ENCODE results near the gene BCS1L. TPM values are rescaled to one million over a fixed set of nuclear protein-coding genes. Genes with fewer than 3 reads are reported as not detected.

The BCS1L gene
- total and polyA plus RNA-seq, 9 of the 15 experiments (the other 6 are each of a cell fraction or from before 2014, with no cell fraction given), result 37.6 to 103 (median 56.7) TPM

GRCh38 chr2:218671654-218672566, 12.4 kb downstream of the BCS1L start, which contains the start of the genes RNF25 and STK36 (continued):
- TF ChIP-seq CBFA2T2 (conservative IDR thresholded peaks at IDR 0.05), result no peak
- no peak for TF ChIP-seq ZNF583 (CRISPR knock-in tag; IDR thresholded peaks at IDR 0.05)
- no peak for TF ChIP-seq TFAM (CRISPR knock-in tag; conservative IDR thresholded peaks at IDR 0.05)
- no peak for TF ChIP-seq BRD9 (IDR thresholded peaks at IDR 0.05; ENCODE audit: low read depth, partially characterized antibody)
- no peak for TF ChIP-seq JUN (IDR thresholded peaks at IDR 0.05; ENCODE audit: borderline replicate concordance, low read depth, low read length)
- no peak for TF ChIP-seq JUN (CRISPR knock-in tag; IDR thresholded peaks at IDR 0.05; ENCODE audit: borderline replicate concordance)
- TF ChIP-seq KLF13 (tag; IDR thresholded peaks at IDR 0.05; ENCODE audit: borderline replicate concordance, low read depth), result no peak
- TF ChIP-seq SMARCE1 (IDR thresholded peaks at IDR 0.05), result no peak
- TF ChIP-seq LEF1 (IDR thresholded peaks at IDR 0.05), result no peak
- no peak; the same call in 1 of the 2 replicates for TF ChIP-seq NFE2 (IDR thresholded peaks at IDR 0.05; ENCODE audit: low read depth)
- no peak for TF ChIP-seq ZFP1 (CRISPR knock-in tag; IDR thresholded peaks at IDR 0.05)
- no peak for TF ChIP-seq POLR3A (IDR thresholded peaks at IDR 0.05; ENCODE audit: borderline replicate concordance, extremely low read depth, insufficient read depth, insufficient read length)
- TF ChIP-seq SPI1 (IDR thresholded peaks at IDR 0.05; ENCODE audit: borderline replicate concordance, low read depth, low read length), result no peak
- TF ChIP-seq E2F4 (CRISPR knock-in tag; IDR thresholded peaks at IDR 0.05; ENCODE audit: low read depth), result no peak
- no peak for TF ChIP-seq TEAD1 (CRISPR knock-in tag; IDR thresholded peaks at IDR 0.05)
- TF ChIP-seq MYNN (IDR thresholded peaks at IDR 0.05), result no peak
- TF ChIP-seq MYNN (CRISPR knock-in tag; IDR thresholded peaks at IDR 0.05), result no peak
- TF ChIP-seq, protein P1, sequence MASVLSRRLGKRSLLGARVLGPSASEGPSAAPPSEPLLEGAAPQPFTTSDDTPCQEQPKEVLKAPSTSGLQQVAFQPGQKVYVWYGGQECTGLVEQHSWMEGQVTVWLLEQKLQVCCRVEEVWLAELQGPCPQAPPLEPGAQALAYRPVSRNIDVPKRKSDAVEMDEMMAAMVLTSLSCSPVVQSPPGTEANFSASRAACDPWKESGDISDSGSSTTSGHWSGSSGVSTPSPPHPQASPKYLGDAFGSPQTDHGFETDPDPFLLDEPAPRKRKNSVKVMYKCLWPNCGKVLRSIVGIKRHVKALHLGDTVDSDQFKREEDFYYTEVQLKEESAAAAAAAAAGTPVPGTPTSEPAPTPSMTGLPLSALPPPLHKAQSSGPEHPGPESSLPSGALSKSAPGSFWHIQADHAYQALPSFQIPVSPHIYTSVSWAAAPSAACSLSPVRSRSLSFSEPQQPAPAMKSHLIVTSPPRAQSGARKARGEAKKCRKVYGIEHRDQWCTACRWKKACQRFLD (CRISPR knock-in tag; IDR thresholded peaks at IDR 0.05), result no peak
- no peak for TF ChIP-seq JUND (IDR thresholded peaks at IDR 0.05; ENCODE audit: borderline replicate concordance, low read depth, low read length)
- no peak for TF ChIP-seq JUND (tag; IDR thresholded peaks at IDR 0.05; ENCODE audit: borderline replicate concordance, low read depth, low read length)
- no peak for TF ChIP-seq MAFK (IDR thresholded peaks at IDR 0.05; ENCODE audit: low read length)
- no peak for TF ChIP-seq ZNF12 (CRISPR knock-in tag; IDR thresholded peaks at IDR 0.05)
- TF ChIP-seq GTF2A2 (tag; IDR thresholded peaks at IDR 0.05), result no peak
- no peak for TF ChIP-seq KAT2B (IDR thresholded peaks at IDR 0.05; ENCODE audit: low read depth, low read length)
- TF ChIP-seq ZNF644 (tag; IDR thresholded peaks at IDR 0.05; ENCODE audit: low read depth), result no peak
- no peak for TF ChIP-seq ZKSCAN3 (CRISPR knock-in tag; IDR thresholded peaks at IDR 0.05)
- no peak for TF ChIP-seq MYBL2 (IDR thresholded peaks at IDR 0.05; ENCODE audit: low read depth)
- TF ChIP-seq MYBL2 (CRISPR knock-in tag; IDR thresholded peaks at IDR 0.05; ENCODE audit: borderline replicate concordance), result no peak
- TF ChIP-seq MTA1 (IDR thresholded peaks at IDR 0.05; ENCODE audit: borderline replicate concordance), result no peak

Measured in K562 (cell line).